Upper lobe of left lung (tissue), 6 donors: ENCODE data around the gene CER1. TPM values are rescaled to one million over a fixed set of nuclear protein-coding genes. Genes with fewer than 3 reads are reported as not detected.

Source experiments
- ATAC-seq, 2 donors: fragments of 200-7000 bp; cut with Tn5 transposase; one replicate each; pipeline ENCODE4 v1.9.1; 2022; ENCODE audit warnings: mild to moderate bottlenecking in 2 of 2, moderate library complexity in 2 of 2; ENCODE audit not compliant: low FRiP score in 2 of 2
- DNase-seq, 2 donors: peaks; one replicate each; pipeline ENCODE4 v3.0.0-alpha.2; 2019 to 2020
- H3K27ac ChIP-seq, 4 donors: fragments of 200-600 bp; sonication (generic); one replicate each; pipeline ENCODE4 v1.5.1; 2016 to 2019
- H3K27me3 ChIP-seq, 4 donors: fragments of 200-600 bp; sonication (generic); one replicate each; pipeline ENCODE4 v1.5.1; 2017 to 2019
- H3K36me3 ChIP-seq, 4 donors: fragments of 200-600 bp; sonication (generic); one replicate each; pipeline ENCODE4 v1.5.1; 2016 to 2019
- H3K4me1 ChIP-seq, 4 donors: fragments of 200-600 bp; sonication (generic); one replicate each; pipeline ENCODE4 v1.5.1; 2018 to 2019
- H3K4me3 ChIP-seq, 4 donors: fragments of 200-600 bp; sonication (generic); one replicate each; pipeline ENCODE4 v1.5.1; 2017 to 2019; ENCODE audit warnings: mild to moderate bottlenecking in 2 of 4, moderate library complexity in 1 of 4
- H3K9me3 ChIP-seq, 4 donors: fragments of 200-600 bp; sonication (generic); one replicate each; pipeline ENCODE4 v1.5.1; 2018 to 2019
- CTCF ChIP-seq, 6 experiments: fragments of 450-650 bp in 4 of 6; fragments of 200-600 bp in 2 of 6; sonication (generic) in 2 of 6; IDR thresholded peaks; one replicate each; pipeline ENCODE4 v1.5.1; 2016 to 2019; ENCODE audit warnings: antibody characterized with exemption in 6 of 6
- EP300 ChIP-seq, 4 donors: sonication (generic); formaldehyde crosslinking; IDR thresholded peaks; one replicate each; pipeline ENCODE4 v1.5.1; 2017; ENCODE audit warnings: antibody characterized with exemption in 4 of 4, control low read depth in 2 of 4
- POLR2A ChIP-seq, 4 donors: fragments of 450-650 bp; IDR thresholded peaks; one replicate each; pipeline ENCODE4 v1.5.1; 2016 to 2017; ENCODE audit warnings: antibody characterized with exemption in 4 of 4, mild to moderate bottlenecking in 2 of 4
- POLR2AphosphoS5 ChIP-seq, 2 donors: sonication (generic); formaldehyde crosslinking; IDR thresholded peaks; one replicate each; pipeline ENCODE4 v1.5.1; 2017; ENCODE audit warnings: antibody characterized with exemption in 2 of 2
- WGBS, 2 donors: methylation state at CpG; one replicate each; pipeline ENCODE4 v1.1.5; 2017 to 2018; 5-methylcytosine and 5-hydroxymethylcytosine counted together
- total RNA-seq, 6 donors: library from RNA; depleted of rRNA in 4 of 6; stranded (reverse); fragments of >200 nt in 4 of 6; gene quantifications; one replicate each; pipeline versions ENCODE4 v1.1.0 to v1.2.1, GENCODE V29; 2016 to 2021
- donor health status: DM: no; HTN: no; CAD: no; lungs with moderate emphysema.
- donor health status: DM: no; HTN: yes; CAD: no; lungs with severe emphysema.

Gene CER1
- total RNA-seq: not detected

- 63 to 67% methylated on average over 6 to 7 of the region's 7 CpGs for WGBS, 2 donors
- no peak for ATAC-seq
- H3K4me1 ChIP-seq: no peaks in the 10 kb centered on the region
- no peaks in the 10 kb centered on the region for H3K27me3 ChIP-seq
- TF ChIP-seq POLR2A (IDR thresholded peaks at IDR 0.05) (no peak), CTCF (IDR thresholded peaks at IDR 0.05) (no peak), POLR2AphosphoS5 (IDR thresholded peaks at IDR 0.05) (no peak), EP300 (IDR thresholded peaks at IDR 0.05) (no peak)
- DNase-seq: no peak
- no peak within 1 kb of the TSS for H3K4me3 ChIP-seq
- H3K27ac ChIP-seq: no peak within 1 kb of the TSS
- no peaks in the 10 kb centered on the region for H3K36me3 ChIP-seq
- no peaks in the 10 kb centered on the region for H3K9me3 ChIP-seq
These were observed at the start of gene CER1 for GRCh38 chr9:14722391-14723035. Gene CER1 (minus strand): TSS chr9:14722733. CDS start chr9:14722672, 61 bp downstream.

GRCh38 chr9:14770592-14770991 is 48.1 kb upstream of the CER1 start:
- no peak for DNase-seq
- peaks cover 0 to 4% (median 0%) of the 10 kb centered on the region in 4 donors for H3K4me1 ChIP-seq
- no peak overlapping the region for H3K4me3 ChIP-seq
- 72 to 77% methylated on average over 7 of the region's 7 CpGs for WGBS, 2 donors
- ATAC-seq: no peak
- no peak overlapping the region for H3K27ac ChIP-seq
- TF ChIP-seq CTCF (IDR thresholded peaks at IDR 0.05) (no peak), EP300 (IDR thresholded peaks at IDR 0.05) (no peak), POLR2A (IDR thresholded peaks at IDR 0.05) (no peak), POLR2AphosphoS5 (IDR thresholded peaks at IDR 0.05) (no peak)
- no peaks in the 10 kb centered on the region for H3K27me3 ChIP-seq
- H3K9me3 ChIP-seq: no peaks in the 10 kb centered on the region
- H3K36me3 ChIP-seq: no peaks in the 10 kb centered on the region

- H3K4me1 ChIP-seq: peaks cover 0 to 4% (median 0%) of the 10 kb centered on the region in 4 donors
- 38 to 39% methylated on average over 3 of the region's 3 CpGs for WGBS, 2 donors
These were observed 46.7 kb upstream of the CER1 start for GRCh38 chr9:14769230-14769571.

GRCh38 chr9:14768405-14769229 is 46.1 kb upstream of the CER1 start:
- Histone ChIP-seq H3K4me3 (no peak overlapping the region), H3K36me3 (no peaks in the 10 kb centered on the region), H3K27ac (no peak overlapping the region), H3K9me3 (no peaks in the 10 kb centered on the region), H3K4me1 (peaks cover 0 to 4% (median 0%) of the 10 kb centered on the region in 4 donors), H3K27me3 (no peaks in the 10 kb centered on the region)
- TF ChIP-seq POLR2AphosphoS5 (IDR thresholded peaks at IDR 0.05) (no peak), CTCF (IDR thresholded peaks at IDR 0.05) (peak in 5 of 6 experiments; percentile 47 to 78 (median 67))
- WGBS, 2 donors: 29 to 39% methylated on average over 8 of the region's 8 CpGs
- peak in 1 of 2 donors; percentile 77 for ATAC-seq
- DNase-seq: no peak

More at GRCh38 chr9:14769230-14769571, 46.7 kb upstream of the CER1 start:
- ATAC-seq: no peak
- Histone ChIP-seq H3K9me3 (no peaks in the 10 kb centered on the region), H3K4me3 (no peak overlapping the region), H3K27ac (no peak overlapping the region), H3K36me3 (no peaks in the 10 kb centered on the region), H3K27me3 (no peaks in the 10 kb centered on the region)
- no peak for DNase-seq
- TF ChIP-seq POLR2A (IDR thresholded peaks at IDR 0.05) (no peak), POLR2AphosphoS5 (IDR thresholded peaks at IDR 0.05) (no peak), CTCF (IDR thresholded peaks at IDR 0.05) (no peak), EP300 (IDR thresholded peaks at IDR 0.05) (no peak)
